H1 (cell line): ENCODE data around the gene TMEM108. TPM values are rescaled to one million over a fixed set of nuclear protein-coding genes. Genes with fewer than 3 reads are reported as not detected.

Source experiments
- CTCF ChIA-PET: fragments of 300-600 bp; sonication (Branson Sonifier 250); formaldehyde crosslinking; loops from one replicate; lab custom pipeline; 2021; ENCODE audit not compliant: partially characterized antibody; lab: Charles Lee
- POLR2A ChIA-PET: fragments of 300-600 bp; sonication (Branson Sonifier 250); formaldehyde crosslinking; loops from one replicate; lab custom pipeline; 2021; ENCODE audit warnings: inconsistent platforms; ENCODE audit not compliant: partially characterized antibody; lab: Charles Lee
- DNase-seq, 2 experiments: peaks; one replicate each; pipeline versions ENCODE4 v3.0.0 to v3.0.0-alpha.2; 2010 to 2022; ENCODE audit warnings: low spot score in 2 of 2, low read depth in 1 of 2, mixed read lengths in 1 of 2
- FAIRE-seq: peaks from 2 replicates; lab custom pipeline; 2011; peaks lifted over from hg19 to GRCh38; lab: Jason Lieb, UNC
- H2AFZ ChIP-seq: 2 replicates; pipeline ENCODE4 v1.8.1; 2012; ENCODE audit warnings: low read length, inconsistent platforms
- H2AK5ac ChIP-seq: 2 replicates; pipeline ENCODE4 v1.6.1; 2013; ENCODE audit warnings: low read depth, low read length
- H2BK120ac ChIP-seq: replicated peaks from 2 replicates; pipeline ENCODE3; 2013; ENCODE audit warnings: low read depth, low read length, inconsistent platforms
- H2BK12ac ChIP-seq: 2 replicates; pipeline ENCODE4 v1.6.1; 2013; ENCODE audit warnings: low read depth, low read length
- H2BK15ac ChIP-seq: 2 replicates; pipeline ENCODE4 v1.6.1; 2013; ENCODE audit warnings: low read length
- H2BK20ac ChIP-seq: 2 replicates; pipeline ENCODE4 v1.6.1; 2013; ENCODE audit warnings: low read length
- H2BK5ac ChIP-seq: 2 replicates; pipeline ENCODE4 v1.6.1; 2013; ENCODE audit warnings: low read depth, low read length
- H3K14ac ChIP-seq: 2 replicates; pipeline ENCODE4 v1.6.1; 2013; ENCODE audit warnings: inconsistent platforms; ENCODE audit not compliant: insufficient read length
- H3K18ac ChIP-seq: 2 replicates; pipeline ENCODE4 v1.6.1; 2013; ENCODE audit warnings: low read length; ENCODE audit errors: extremely low read depth
- H3K23ac ChIP-seq: 2 replicates; pipeline ENCODE4 v1.6.1; 2013; ENCODE audit warnings: inconsistent platforms; ENCODE audit not compliant: insufficient read length
- H3K23me2 ChIP-seq: 2 replicates; pipeline ENCODE4 v1.6.1; 2013; ENCODE audit warnings: low read depth, low read length
- H3K27ac ChIP-seq: 2 replicates; pipeline ENCODE4 v1.6.1; 2011; ENCODE audit warnings: low read depth, low read length, inconsistent platforms
- H3K27me3 ChIP-seq, 4 experiments: replicated peaks in 1 of 4; 1 replicate in 1 of 4; 2 replicates in 3 of 4; pipeline versions ENCODE4 v1.6.1 to v1.8.1; 2011 to 2013; ENCODE audit warnings: low read length in 3 of 4, mild to moderate bottlenecking in 3 of 4, inconsistent platforms in 2 of 4, mixed read lengths in 2 of 4, moderate library complexity in 1 of 4; ENCODE audit not compliant: control insufficient read depth in 3 of 4, insufficient read depth in 3 of 4; ENCODE audit errors: extremely low read depth in 1 of 4
- H3K36me3 ChIP-seq, 4 experiments: 2 replicates each; pipeline versions ENCODE4 v1.6.1 to v1.8.1; 2011 to 2013; ENCODE audit warnings: mild to moderate bottlenecking in 4 of 4, low read length in 3 of 4, moderate library complexity in 2 of 4, control low read depth in 1 of 4, inconsistent platforms in 1 of 4; ENCODE audit not compliant: insufficient read depth in 4 of 4, control insufficient read depth in 2 of 4
- H3K4ac ChIP-seq: replicated peaks from 2 replicates; pipeline ENCODE3; 2013; ENCODE audit warnings: low read length, low read depth, mixed read lengths, inconsistent platforms; ENCODE audit not compliant: insufficient read length
- H3K4me1 ChIP-seq, 4 experiments: replicated peaks in 1 of 4; 1 replicate in 1 of 4; 2 replicates in 3 of 4; pipeline versions ENCODE4 v1.6.1 to v1.8.1; 2011 to 2013; ENCODE audit warnings: low read length in 3 of 4, inconsistent platforms in 2 of 4, mixed read lengths in 1 of 4; ENCODE audit not compliant: insufficient read depth in 4 of 4, control insufficient read depth in 3 of 4
- H3K4me2 ChIP-seq, 2 experiments: 2 replicates each; pipeline versions ENCODE4 v1.6.1 to v1.8.1; 2011 to 2013; ENCODE audit warnings: low read depth in 2 of 2, low read length in 2 of 2, control low read depth in 1 of 2, inconsistent platforms in 1 of 2, mild to moderate bottlenecking in 1 of 2; ENCODE audit not compliant: insufficient read depth in 1 of 2
- H3K4me3 ChIP-seq, 4 experiments: fragments of 200-600, 300-600 bp in 1 of 4; sonication (generic), shearing (Covaris generic), sonication (Bioruptor Twin) in 1 of 4; 2 replicates each; pipeline versions ENCODE4 v1.5.1 to v1.8.1; 2011 to 2016; ENCODE audit warnings: low read length in 4 of 4, low read depth in 3 of 4, control low read depth in 2 of 4, inconsistent platforms in 2 of 4, mild to moderate bottlenecking in 2 of 4, mixed read lengths in 1 of 4, moderate library complexity in 1 of 4; ENCODE audit not compliant: insufficient read depth in 2 of 4; ENCODE audit errors: extremely low read depth in 1 of 4
- H3K56ac ChIP-seq: replicated peaks from 2 replicates; pipeline ENCODE3; 2013; ENCODE audit warnings: low read depth, mild to moderate bottlenecking, mixed read lengths, low read length, inconsistent platforms; ENCODE audit not compliant: insufficient read length
- H3K79me1 ChIP-seq: 2 replicates; pipeline ENCODE4 v1.6.1; 2013; ENCODE audit warnings: low read depth, low read length, control low read depth
- H3K79me2 ChIP-seq, 2 experiments: 2 replicates each; pipeline versions ENCODE4 v1.6.1 to v1.8.1; 2012 to 2013; ENCODE audit warnings: low read length in 2 of 2, mild to moderate bottlenecking in 2 of 2, inconsistent platforms in 1 of 2; ENCODE audit not compliant: insufficient read depth in 2 of 2, control insufficient read depth in 1 of 2
- H3K9ac ChIP-seq, 4 experiments: replicated peaks in 1 of 4; 1 replicate in 1 of 4; 2 replicates in 3 of 4; pipeline versions ENCODE4 v1.6.1 to v1.8.1; 2011 to 2013; ENCODE audit warnings: low read depth in 3 of 4, low read length in 3 of 4, control low read depth in 2 of 4, mild to moderate bottlenecking in 2 of 4, moderate library complexity in 2 of 4, inconsistent platforms in 1 of 4; ENCODE audit errors: extremely low read depth in 1 of 4
- H3K9me3 ChIP-seq, 2 experiments: 2 replicates each; pipeline versions ENCODE4 v1.6.1 to v1.8.1; 2012 to 2013; ENCODE audit warnings: mild to moderate bottlenecking in 2 of 2, moderate library complexity in 2 of 2, control low read depth in 1 of 2, inconsistent platforms in 1 of 2, low read depth in 1 of 2, low read length in 1 of 2, mixed read lengths in 1 of 2; ENCODE audit not compliant: insufficient read depth in 2 of 2
- H4K20me1 ChIP-seq, 2 experiments: replicated peaks in 1 of 2; 2 replicates each; pipeline versions ENCODE3 to v1.8.1; 2011 to 2013; ENCODE audit warnings: inconsistent platforms in 2 of 2, low read length in 2 of 2, mild to moderate bottlenecking in 1 of 2; ENCODE audit not compliant: insufficient read depth in 2 of 2, control insufficient read depth in 1 of 2
- H4K5ac ChIP-seq: 2 replicates; pipeline ENCODE4 v1.6.1; 2013; ENCODE audit warnings: low read length, low read depth, mixed read lengths, inconsistent platforms; ENCODE audit not compliant: insufficient read length
- H4K8ac ChIP-seq: 2 replicates; pipeline ENCODE4 v1.8.0; 2013; ENCODE audit warnings: mild to moderate bottlenecking, moderate library complexity, low read length, inconsistent platforms; ENCODE audit not compliant: insufficient read depth; ENCODE audit errors: extremely low read depth
- H4K91ac ChIP-seq: replicated peaks from 2 replicates; pipeline ENCODE3; 2013; ENCODE audit warnings: low read length, mixed read lengths, inconsistent platforms; ENCODE audit not compliant: insufficient read length
- CBX8 ChIP-seq: fragments of 300-800, 300-1000 bp; sonication (generic); IDR thresholded peaks from 2 replicates; pipeline ENCODE4 v1.7.1; 2016; ENCODE audit warnings: low read depth, low read length, borderline replicate concordance
- CEBPB ChIP-seq: IDR thresholded peaks from 2 replicates; pipeline ENCODE4 v1.6.1; 2012; ENCODE audit warnings: low read depth, low read length
- GTF2F1 ChIP-seq: IDR thresholded peaks from 2 replicates; pipeline ENCODE4 v1.6.1; 2012; ENCODE audit warnings: low read depth, low read length, improper control_type of control experiment, borderline replicate concordance
- JUND ChIP-seq: IDR thresholded peaks from 2 replicates; pipeline ENCODE4 v1.6.1; 2011; ENCODE audit warnings: mild to moderate bottlenecking, improper control_type of control experiment, low read length
- RNF2 ChIP-seq: fragments of 200-900, 300-1000 bp; sonication (generic); IDR thresholded peaks from 2 replicates; pipeline ENCODE4 v1.7.1; 2016; ENCODE audit warnings: borderline replicate concordance, low read depth, mild to moderate bottlenecking, antibody characterized with exemption, low read length; ENCODE audit not compliant: poor library complexity, severe bottlenecking; ENCODE audit errors: missing control alignments
- SP1 ChIP-seq: IDR thresholded peaks from 2 replicates; pipeline ENCODE4 v1.6.1; 2011; ENCODE audit warnings: low read depth, low read length
- SUZ12 ChIP-seq: fragments of 200-600 bp; sonication (generic); IDR thresholded peaks from 2 replicates; pipeline ENCODE4 v1.6.1; 2012; ENCODE audit warnings: mild to moderate bottlenecking, inconsistent platforms, low read length, moderate library complexity, mixed read lengths
- WGBS, 2 experiments: shearing (Covaris generic) in 1 of 2; methylation state at CpG; one replicate each; pipeline versions ENCODE4 v1.1.6 to v1.1.7; 2013 to 2015; ENCODE audit warnings: low lambda C conversion rate in 2 of 2, mixed read lengths in 2 of 2, inconsistent platforms in 1 of 2, low coverage in 1 of 2, missing lambda C conversion rate in 1 of 2; ENCODE audit not compliant: insufficient replicate concordance in 2 of 2, insufficient coverage in 1 of 2, insufficient read length in 1 of 2; ENCODE audit errors: extremely low coverage in 1 of 2, missing lambda C conversion rate in 1 of 2; 5-methylcytosine and 5-hydroxymethylcytosine counted together
- polyA plus RNA-seq, 7 experiments: library from polyadenylated mRNA; depleted of rRNA in 3 of 7; stranded (reverse) in 5 of 7; unstranded in 2 of 7; fragments of >200 nt in 5 of 7; fragments of 200-250 nt in 2 of 7; gene quantifications; 1 replicate in 5 of 7; 2 replicates in 1 of 7; 4 replicates in 1 of 7; pipeline versions ENCODE4 v1.2.1 to v1.2.3, GENCODE V29; 2011 to 2013; ENCODE audit warnings: missing spikeins in 2 of 7, mixed read lengths in 2 of 7
- total RNA-seq: library from RNA; stranded (reverse); fragmentation: NEBNext Ultra II Directional; extraction: Animal tissue kit (Norgen Biotek cat#: 25700); gene quantifications from 2 replicates; pipeline ENCODE4 v1.2.1, GENCODE V29; 2021

Gene TMEM108
- total and polyA plus RNA-seq, 2 of the 8 experiments (the other 6 are each of a cell fraction or from before 2014, with no cell fraction given) = 14.3 to 16.2 TPM

GRCh38 chr3:133295199-133295901, 257.2 kb downstream of the TMEM108 start:
- no peak overlapping the region for H3K56ac ChIP-seq
- no peaks in the 10 kb centered on the region for H4K20me1 ChIP-seq
- H3K79me2 ChIP-seq = no peaks in the 10 kb centered on the region
- no peak overlapping the region for H2AFZ ChIP-seq
- H3K9ac ChIP-seq = no peak overlapping the region
- ChIA-PET CTCF (interaction anchor here (3.7 kb wide), 1 partner anchor 10 kb away, joined by 17 read pairs; no protein-coding TSS in a partner anchor), POLR2A (no interaction called here)
- no peak overlapping the region for H3K27ac ChIP-seq
- no peak overlapping the region for H3K4me2 ChIP-seq
- FAIRE-seq (no peak), DNase-seq (no peak)
- no peak overlapping the region for H2AK5ac ChIP-seq
- no peak overlapping the region for H2BK12ac ChIP-seq
- no peak overlapping the region; the same call in 1 of the 2 replicates for H2BK20ac ChIP-seq
- WGBS, 2 experiments = 75% methylated on average over 4 of the region's 4 CpGs; no CpG with 5 or more reads in 1 of the 2 experiments
- no peak overlapping the region for H3K18ac ChIP-seq
- H3K23me2 ChIP-seq = no peaks in the 10 kb centered on the region
- no peak overlapping the region for H3K4me3 ChIP-seq
- no peak overlapping the region for H3K4ac ChIP-seq
- peaks cover 0 to 5% (median 3%) of the 10 kb centered on the region in 4 experiments; a peak in 3 of 7 replicates for H3K4me1 ChIP-seq
- H3K23ac ChIP-seq = no peak overlapping the region
- no peak overlapping the region for H4K91ac ChIP-seq
- no peak overlapping the region for H2BK15ac ChIP-seq
- no peak overlapping the region for H4K5ac ChIP-seq
- H3K27me3 ChIP-seq = no peaks in the 10 kb centered on the region
- no peak overlapping the region for H4K8ac ChIP-seq
- TF ChIP-seq GTF2F1 (no peak), JUND (peak; percentile 83), RNF2 (no peak), SUZ12 (no peak), SP1 (no peak), CBX8 (no peak), CEBPB (no peak)
- H3K36me3 ChIP-seq = no peaks in the 10 kb centered on the region
- no peak overlapping the region for H3K14ac ChIP-seq
- no peaks in the 10 kb centered on the region for H3K9me3 ChIP-seq
- H2BK120ac ChIP-seq = no peak overlapping the region
- H2BK5ac ChIP-seq = no peak overlapping the region
- H3K79me1 ChIP-seq = no peaks in the 10 kb centered on the region
